ENCODE data around the gene DSC2.

Gene DSC2

DNA sequence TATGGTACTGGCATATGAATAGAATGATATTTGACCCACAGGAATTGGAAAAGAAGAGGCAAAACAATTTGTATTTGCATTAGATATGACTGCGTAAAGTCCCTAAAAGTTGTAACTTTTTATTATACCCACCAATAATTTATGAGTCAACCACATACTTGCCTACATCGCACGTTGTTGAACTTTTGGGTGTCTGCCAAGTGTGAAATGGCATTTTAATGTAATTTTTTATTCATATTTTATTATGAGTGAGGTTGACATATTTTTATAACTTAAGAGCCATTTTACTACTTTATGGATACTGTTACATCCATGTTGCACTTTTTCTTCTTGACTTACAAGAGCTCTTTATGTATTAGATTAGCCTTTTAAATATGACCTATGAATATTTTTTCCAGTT lies 4.6 kb downstream of the DSC2 start:
- DNase-seq = no peak

- no peak for DNase-seq
Measured at GRCh38 chr18:31093880-31094279, 8.3 kb downstream of the DSC2 start.

DNA sequence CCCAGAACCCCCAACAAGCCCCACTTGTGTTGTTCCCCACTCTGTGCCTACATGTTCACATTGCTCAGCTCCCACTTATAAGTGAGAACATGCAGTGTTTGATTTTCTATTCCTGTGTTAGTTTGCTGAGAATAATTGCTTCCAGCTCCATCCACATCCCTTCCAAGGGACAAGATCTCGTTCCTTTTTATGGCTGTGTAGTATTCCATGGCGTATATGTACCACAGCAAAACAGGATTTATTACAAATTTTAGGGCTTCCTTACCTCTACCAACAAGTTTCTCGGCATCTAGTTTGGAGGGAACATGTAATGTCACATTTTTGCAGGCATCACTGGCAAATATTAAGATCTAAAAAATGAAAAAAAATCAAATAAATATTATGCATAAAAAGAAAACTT lies 8.9 kb downstream of the DSC2 start:
- no peak for DNase-seq

DNA sequence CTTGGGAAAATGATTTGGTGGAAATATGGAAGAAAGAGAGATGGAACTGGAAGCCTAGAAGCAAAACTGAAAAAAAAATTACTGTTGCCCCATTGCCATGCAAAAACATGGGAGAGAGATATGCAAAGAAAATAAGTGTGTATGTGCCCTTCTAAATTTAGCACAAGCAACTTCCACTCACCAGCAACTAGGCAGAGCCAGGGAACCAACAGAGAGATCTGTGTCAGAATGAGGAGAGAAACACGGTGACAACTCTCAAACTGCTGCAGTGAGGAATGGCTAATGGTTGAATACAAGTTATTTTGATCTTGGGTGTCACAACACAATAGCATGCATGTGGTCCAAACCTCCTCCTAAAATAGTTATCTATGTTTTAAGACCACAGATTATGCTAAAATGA lies 10.9 kb downstream of the DSC2 start:
- DNase-seq = no peak

DNA sequence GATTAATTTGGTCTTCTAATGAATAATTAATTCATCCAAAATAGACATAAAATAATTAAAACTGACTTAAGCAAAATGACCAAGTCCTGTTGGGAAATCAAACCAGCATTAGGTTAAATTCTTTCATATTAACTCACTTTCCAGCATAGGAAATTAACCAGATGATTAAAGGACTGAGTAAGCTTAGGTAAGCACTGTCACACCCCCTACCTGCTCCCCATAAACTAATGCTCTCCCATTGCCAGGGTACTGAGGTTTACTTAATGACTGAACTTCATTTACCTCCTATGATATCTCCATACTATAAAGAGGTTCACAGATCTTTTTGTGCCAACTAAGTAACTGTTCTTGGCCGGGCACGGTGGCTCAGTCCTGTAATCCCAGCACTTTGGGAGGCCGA lies 13.7 kb downstream of the DSC2 start:
- no peak for DNase-seq

GRCh38 chr18:31079973-31080372 lies 22.2 kb downstream of the DSC2 start:
- no peak for DNase-seq

- DNase-seq = no peak
Measured at GRCh38 chr18:31077878-31078277, 24.3 kb downstream of the DSC2 start.

- no peak for DNase-seq
Measured at GRCh38 chr18:31072175-31072574, 30.0 kb downstream of the DSC2 start.

DNA sequence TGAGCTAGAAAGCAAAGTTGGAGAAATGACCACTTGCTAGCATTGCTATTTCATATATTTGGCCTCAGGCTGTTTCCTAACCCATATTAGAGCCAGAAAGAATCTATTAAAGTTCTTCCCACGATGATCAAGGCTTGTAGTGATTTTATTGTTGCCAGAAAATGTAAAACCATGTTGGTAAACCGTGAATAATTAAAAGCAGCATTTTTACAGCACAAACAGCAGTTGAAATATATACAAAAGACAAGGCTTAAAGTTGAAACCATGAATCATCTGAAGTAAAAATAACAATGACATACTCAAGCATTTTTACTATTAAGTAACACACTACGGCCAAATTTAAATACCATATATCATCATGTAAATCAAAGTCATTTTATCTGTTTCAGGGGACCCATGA lies 32.0 kb downstream of the DSC2 start:
- DNase-seq = no peak

DNA sequence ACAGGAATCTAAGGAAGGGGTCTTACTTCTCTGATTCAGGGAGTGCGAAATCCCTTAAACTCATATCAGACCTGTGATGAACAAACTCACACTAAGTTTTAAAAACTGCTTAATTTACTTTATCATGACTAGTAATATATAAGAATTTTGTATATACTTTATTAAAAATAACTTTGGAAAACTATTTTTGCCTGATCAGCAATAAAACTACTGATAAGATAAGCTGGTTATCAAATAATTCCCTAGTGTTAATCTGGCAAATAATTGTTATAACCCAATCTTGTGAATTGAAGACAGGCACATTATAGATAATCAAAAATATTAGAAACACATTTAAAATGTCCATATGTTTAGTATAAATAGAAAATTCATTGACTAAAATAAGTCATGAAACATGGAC lies 36.0 kb downstream of the DSC2 start:
- DNase-seq = no peak

DNA sequence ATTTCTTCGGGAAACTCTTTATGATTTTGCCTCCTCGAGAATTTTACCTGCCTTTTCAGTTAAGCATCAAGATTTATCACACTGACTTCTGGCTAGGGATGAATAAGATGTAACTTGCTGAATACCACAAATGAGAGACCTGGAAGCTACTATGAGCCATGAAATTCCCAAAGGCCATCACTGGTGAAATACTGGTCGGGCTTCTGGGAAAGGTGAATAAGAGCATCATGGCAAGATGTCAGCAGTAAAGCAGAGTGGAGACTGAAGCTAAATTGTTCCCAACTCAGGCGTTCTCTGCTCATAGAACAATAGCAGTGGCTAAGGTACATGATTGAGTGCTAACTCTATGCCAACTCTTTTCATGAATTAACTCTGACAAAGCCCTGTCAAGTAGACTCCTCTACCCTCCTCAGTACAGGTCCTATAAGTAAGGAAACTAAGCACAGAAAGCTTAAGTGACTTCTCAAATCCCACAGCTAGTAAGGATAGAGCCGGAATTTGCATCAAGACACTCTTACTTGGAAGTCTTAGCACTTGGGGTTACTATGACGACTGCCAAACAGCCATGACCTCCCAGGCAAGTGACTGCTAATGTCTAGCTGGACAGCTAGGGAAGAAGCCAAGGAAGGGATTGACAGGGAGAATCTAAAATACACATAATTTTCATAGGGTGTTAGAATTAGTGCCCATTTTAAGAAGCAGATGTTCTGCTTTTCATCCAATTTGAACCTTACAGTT lies 37.0 kb downstream of the DSC2 start:
- no peak for DNase-seq

DNA sequence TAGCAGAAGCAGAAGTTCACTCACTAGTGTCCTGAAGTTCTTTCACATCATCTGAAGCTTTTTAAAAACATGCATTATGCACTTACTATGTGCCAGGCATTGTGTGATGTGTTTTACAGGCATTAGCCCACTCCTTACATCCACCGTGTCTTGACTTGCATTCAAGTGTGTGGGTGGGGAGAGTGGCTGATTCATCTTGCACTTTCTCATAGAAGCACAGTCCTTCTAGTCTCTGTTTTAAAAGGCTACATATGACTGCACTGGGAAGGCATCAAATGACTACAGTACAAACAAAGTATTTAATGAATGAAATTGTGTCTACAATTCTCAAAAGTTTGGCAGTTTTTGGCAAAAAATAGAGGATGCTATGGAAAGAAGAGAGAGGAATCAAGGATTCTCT lies 38.1 kb downstream of the DSC2 start:
- DNase-seq = no peak

DNA sequence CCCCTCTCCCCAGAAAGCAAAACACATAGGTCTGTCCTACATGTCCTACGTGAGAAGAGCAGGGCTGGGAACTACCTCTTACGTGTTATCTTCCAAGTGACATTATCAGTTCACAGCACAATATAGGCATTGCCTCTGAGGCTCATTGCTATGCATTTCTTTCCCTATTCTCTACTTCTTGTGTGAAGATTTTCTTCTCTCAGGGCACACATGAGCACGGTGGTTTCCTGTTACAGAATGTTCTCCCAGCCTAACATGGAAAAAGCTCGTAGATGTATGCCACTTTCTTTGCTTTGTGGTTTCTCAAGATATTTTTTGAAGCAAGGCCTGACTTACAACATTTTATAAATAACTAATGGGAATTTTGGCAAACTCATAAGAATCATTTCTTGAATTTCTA lies 40.3 kb downstream of the DSC2 start:
- no peak for DNase-seq

GRCh38 chr18:31058897-31059296 lies 43.3 kb downstream of the DSC2 start:
- no peak for DNase-seq

DNA sequence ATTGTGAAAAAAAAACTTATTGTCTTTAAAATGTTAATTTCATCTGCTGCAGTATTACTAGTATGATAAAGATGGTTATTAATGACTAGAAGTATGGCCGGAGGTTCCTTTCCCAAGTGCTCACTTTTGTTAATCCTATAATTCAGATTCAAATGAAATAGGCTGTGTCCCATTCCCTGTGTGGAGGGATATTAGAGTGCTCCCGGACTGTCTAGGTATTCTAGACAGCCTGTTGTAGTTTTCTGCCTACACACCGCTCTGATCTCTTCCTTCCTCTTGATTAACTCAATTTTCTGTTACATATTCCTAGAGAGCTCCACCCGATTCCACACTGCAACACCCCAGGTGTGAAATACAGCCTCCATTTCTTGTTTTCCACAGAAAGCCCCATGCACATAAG lies 44.3 kb downstream of the DSC2 start:
- DNase-seq = no peak

GRCh38 chr18:31057051-31057450 lies 45.2 kb downstream of the DSC2 start:
- no peak for DNase-seq

DNA sequence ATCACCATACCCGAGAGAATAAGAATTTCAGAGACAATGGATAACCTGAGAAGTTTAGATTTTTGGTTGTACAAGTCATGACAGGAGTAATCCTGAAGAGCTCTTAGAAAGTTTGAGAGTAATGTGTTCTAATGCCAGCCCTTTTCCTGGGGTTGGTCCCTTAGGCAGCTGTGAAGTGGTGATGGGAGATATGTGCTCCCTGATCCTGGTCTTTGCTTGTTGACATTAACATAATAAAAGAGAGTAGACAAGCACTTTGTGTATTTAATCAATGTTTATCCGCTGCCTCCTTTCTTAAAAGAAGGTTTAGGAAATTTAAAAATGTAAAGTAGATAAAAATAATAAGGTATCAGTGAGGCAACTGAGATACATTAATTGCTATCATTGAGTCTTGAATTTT lies 45.9 kb downstream of the DSC2 start:
- DNase-seq = no peak

DNA sequence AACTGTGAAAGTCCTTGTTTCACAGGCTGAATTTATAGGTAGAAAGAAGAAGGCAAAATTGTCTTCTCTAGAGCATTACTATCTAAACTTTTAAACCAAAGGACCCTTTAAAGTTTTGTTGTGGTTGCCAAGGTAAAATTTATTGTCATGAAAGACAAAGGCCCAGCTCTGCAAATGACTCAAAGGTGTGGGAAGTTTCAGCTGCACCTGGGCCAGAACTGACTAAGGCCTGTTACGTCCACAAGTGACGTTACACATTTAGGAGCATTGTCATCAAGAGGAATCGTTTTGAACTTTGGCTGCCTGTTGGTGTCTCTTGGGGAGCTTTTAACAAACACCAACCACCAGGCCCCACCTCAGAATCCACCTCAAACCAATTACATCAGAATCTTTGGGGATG lies 51.6 kb downstream of the DSC2 start:
- DNase-seq = no peak

DNA sequence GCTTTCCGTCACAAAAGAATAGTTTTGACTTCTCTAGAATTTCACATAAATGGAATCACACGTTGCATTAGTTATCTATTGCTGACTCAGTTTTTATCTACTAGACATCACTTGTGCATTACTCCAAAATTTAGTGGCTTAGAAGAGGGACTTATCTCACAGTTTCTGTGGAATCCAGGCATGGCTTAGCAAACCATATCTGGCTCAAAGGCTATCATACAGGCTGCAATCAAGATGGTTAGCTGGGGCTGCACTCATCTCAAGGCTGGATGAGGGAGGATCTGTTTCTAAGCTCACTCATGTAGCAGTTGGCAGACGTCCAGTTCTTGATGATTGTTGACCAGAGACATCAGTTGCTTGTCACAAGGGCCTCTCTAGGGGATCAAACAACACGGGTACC lies 53.0 kb downstream of the DSC2 start:
- DNase-seq = no peak

DNA sequence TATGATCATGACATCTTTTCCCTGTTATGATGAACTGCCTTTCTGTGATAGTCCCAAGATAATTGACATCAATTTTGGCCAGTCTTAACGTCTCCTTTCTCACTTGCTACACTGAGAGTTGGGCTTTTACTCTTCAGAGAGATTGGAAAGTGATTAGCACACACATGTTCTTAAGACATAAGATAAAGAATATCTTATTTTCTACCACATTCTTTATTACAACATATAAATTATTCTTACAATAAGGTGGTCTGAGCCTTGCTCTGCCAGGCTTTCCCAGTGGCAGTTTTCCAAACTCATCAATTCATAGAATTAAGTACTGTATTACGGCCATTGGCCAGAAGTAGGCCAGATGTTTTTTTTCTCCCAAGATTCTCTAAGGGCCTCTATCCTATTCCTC lies 54.0 kb downstream of the DSC2 start:
- DNase-seq = no peak

GRCh38 chr18:31046916-31047315 lies 55.3 kb downstream of the DSC2 start:
- DNase-seq = no peak

DNA sequence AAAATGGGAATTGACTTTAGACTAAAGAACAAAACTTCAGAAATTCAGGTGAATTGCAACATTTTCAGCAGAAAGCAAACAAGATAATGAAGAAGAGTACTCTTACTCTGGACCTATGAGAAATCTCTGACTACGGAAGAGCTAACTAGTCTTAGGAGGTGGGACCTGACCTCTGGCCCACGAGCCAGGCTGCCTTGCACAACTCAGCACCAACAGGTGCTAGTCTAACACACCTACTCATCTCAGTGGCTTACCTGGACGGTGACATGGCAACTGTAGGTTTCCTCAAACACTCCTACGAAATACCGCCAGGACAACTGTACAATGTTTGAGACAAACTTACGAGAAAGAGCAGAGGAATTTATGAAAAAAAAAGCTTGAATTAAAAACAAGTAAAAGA lies 56.6 kb downstream of the DSC2 start:
- DNase-seq = no peak

DNA sequence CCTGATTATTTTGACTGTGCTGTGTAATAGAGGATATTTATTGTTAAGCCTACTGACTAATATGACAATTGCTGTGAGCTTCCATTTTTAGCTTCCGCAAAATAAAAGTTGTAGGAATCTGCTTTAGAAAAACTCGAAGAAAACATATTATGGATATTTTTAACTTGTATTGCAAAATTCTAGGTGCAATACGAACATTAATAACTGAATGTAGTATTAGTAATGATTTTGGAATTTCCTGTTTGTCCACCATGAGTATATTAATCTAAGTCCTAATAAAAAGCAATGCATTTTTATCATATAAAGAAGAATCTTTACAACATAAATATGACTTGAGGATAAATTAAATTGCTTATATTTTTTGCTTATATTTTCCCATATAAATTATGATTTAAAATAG lies 57.3 kb downstream of the DSC2 start:
- no peak for DNase-seq

GRCh38 chr18:31043709-31044108 lies 58.5 kb downstream of the DSC2 start:
- DNase-seq = no peak

GRCh38 chr18:31042406-31043181 lies 59.6 kb downstream of the DSC2 start, which contains the start of gene DSC3:
DSC3 (minus strand) TSS chr18:31042742; CDS start chr18:31042660, 82 bp downstream.
- no peak for DNase-seq
